ENCODE data around the gene RPL41.
A peak's percentile ranks its signal among the peaks of the same experiment; 100 is the strongest.

The RPL41 gene

GRCh38 chr12:56158029-56158925, 41.8 kb downstream of the RPL41 start, which contains the start of gene MYL6 (continued):
- TF ChIP-seq ZNF280D (tag by site-specific recombination; IDR thresholded peaks at IDR 0.05) (peak; percentile 85; the same call in 1 of the 2 replicates), BCL11B (tag by site-specific recombination; IDR thresholded peaks at IDR 0.05; ENCODE audit: low read depth) (peak; percentile 85), PRDM2 (tag by site-specific recombination; IDR thresholded peaks at IDR 0.05; ENCODE audit: borderline replicate concordance) (no peak), ZNF175 (tag by site-specific recombination; IDR thresholded peaks at IDR 0.05) (no peak), ZBTB11 (tag by site-specific recombination; conservative IDR thresholded peaks at IDR 0.05; ENCODE audit: low read depth) (peak; percentile 24; the same call in 1 of the 2 replicates), KLF16 (tag by site-specific recombination; IDR thresholded peaks at IDR 0.05) (peak; percentile 92), YY1 (tag by site-specific recombination; IDR thresholded peaks at IDR 0.05) (peak; percentile 89), ZNF2 (tag by site-specific recombination; IDR thresholded peaks at IDR 0.05) (peak; percentile 95; the same call in 1 of the 2 replicates), SP3 (tag by site-specific recombination; IDR thresholded peaks at IDR 0.05) (peak; percentile 38), ZNF18 (tag by site-specific recombination; IDR thresholded peaks at IDR 0.05) (peak; percentile 72; the same call in 1 of the 2 replicates), ZNF660 (tag by site-specific recombination; IDR thresholded peaks at IDR 0.05) (peak; percentile 68), ZNF138 (tag by site-specific recombination; IDR thresholded peaks at IDR 0.05; ENCODE audit: borderline replicate concordance) (no peak), REPIN1 (tag by site-specific recombination; IDR thresholded peaks at IDR 0.05; ENCODE audit: low read depth) (peak; percentile 91), ZXDB (tag by site-specific recombination; IDR thresholded peaks at IDR 0.05) (peak; percentile 89), ZNF558 (tag by site-specific recombination; IDR thresholded peaks at IDR 0.05) (peak; percentile 65; the same call in 1 of the 2 replicates), ZNF26 (tag by site-specific recombination; IDR thresholded peaks at IDR 0.05) (0 out of 2 replicates have a peak, but pooled peaks have one; percentile 6), INSM2 (tag by site-specific recombination; IDR thresholded peaks at IDR 0.05) (peak; percentile 82), MZF1 (tag by site-specific recombination; IDR thresholded peaks at IDR 0.05; ENCODE audit: borderline replicate concordance) (0 out of 2 replicates have a peak, but pooled peaks have one; percentile 40)

All from HEK293 (cell line).